Ovary (tissue), 3 donors: ENCODE data around the gene MNAT1.

ENCODE experiments used
- EP300 ChIP-seq: sonication (generic); formaldehyde crosslinking; IDR thresholded peaks from one replicate; pipeline ENCODE4 v1.6.1; 2017; ENCODE audit warnings: antibody characterized with exemption
- POLR2A ChIP-seq: fragments of 450-650 bp; IDR thresholded peaks from one replicate; pipeline ENCODE4 v1.6.1; 2017; ENCODE audit warnings: antibody characterized with exemption, mild to moderate bottlenecking, moderate library complexity
- TF ChIP-seq, protein P1 (sequence below), 3 donors: fragments of 450-650 bp in 2 of 3; fragments of 200-600 bp in 1 of 3; IDR thresholded peaks; one replicate each; pipeline versions ENCODE4 v1.5.1 to v1.8.0; 2016 to 2022; ENCODE audit warnings: antibody characterized with exemption in 3 of 3, mild to moderate bottlenecking in 1 of 3
- donor health status: DM: no; HTN: no; CAD: no.

GRCh38 chr14:60968099-60968498 lies 233.5 kb downstream of the MNAT1 start:
- TF ChIP-seq POLR2A (no peak), EP300 (no peak)
- TF ChIP-seq, protein P1, sequence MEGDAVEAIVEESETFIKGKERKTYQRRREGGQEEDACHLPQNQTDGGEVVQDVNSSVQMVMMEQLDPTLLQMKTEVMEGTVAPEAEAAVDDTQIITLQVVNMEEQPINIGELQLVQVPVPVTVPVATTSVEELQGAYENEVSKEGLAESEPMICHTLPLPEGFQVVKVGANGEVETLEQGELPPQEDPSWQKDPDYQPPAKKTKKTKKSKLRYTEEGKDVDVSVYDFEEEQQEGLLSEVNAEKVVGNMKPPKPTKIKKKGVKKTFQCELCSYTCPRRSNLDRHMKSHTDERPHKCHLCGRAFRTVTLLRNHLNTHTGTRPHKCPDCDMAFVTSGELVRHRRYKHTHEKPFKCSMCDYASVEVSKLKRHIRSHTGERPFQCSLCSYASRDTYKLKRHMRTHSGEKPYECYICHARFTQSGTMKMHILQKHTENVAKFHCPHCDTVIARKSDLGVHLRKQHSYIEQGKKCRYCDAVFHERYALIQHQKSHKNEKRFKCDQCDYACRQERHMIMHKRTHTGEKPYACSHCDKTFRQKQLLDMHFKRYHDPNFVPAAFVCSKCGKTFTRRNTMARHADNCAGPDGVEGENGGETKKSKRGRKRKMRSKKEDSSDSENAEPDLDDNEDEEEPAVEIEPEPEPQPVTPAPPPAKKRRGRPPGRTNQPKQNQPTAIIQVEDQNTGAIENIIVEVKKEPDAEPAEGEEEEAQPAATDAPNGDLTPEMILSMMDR (IDR thresholded peaks at IDR 0.05), result no peak
